ENCODE data around the gene INAFM2. TPM values are rescaled to one million over a fixed set of nuclear protein-coding genes. Genes with fewer than 3 reads are reported as not detected.

Gene INAFM2
- polyA plus RNA-seq (2011; rRNA removed) (7.3 and 12.8 TPM in 2 replicates), polyA minus RNA-seq (2011; rRNA and poly(A)+ RNA removed) (3.8 and 6.3 TPM in 2 replicates)

DNA sequence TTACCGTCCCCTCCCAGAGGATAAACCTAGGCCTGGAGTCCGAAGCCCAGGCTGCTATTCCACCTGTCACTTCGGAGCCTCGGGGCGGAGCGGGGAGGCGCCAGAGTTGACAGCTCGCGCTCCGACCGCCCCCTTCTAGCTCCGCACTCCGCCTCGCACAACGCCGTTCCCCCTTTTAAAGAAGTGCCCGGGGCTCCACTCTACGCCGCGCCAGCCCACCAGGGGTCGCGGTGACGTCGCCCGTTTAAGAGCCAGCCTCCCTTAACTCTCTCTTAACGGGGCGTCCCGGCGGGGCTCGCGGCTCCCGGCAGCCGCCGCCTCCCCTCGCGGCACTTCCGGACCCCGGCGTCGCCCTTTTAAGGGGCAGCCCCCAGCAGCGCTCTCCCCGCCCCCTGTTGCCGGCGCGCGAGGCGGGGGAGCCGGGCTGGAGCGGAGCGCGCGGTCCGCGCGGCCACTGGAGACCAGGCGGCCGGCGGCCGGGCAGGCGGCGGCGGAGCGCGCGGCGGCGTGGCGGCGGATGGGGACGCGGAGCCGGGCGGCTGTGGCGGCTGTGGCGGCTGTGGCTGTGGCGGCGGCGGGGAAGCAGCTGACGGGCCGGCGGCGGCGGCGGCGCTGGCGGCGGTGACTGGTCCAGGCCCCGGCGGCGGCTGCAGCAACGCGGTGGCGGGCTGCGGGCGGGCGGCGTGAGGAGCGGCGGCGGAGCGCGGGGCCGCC, at the start of gene INAFM2:
INAFM2 (plus strand) TSS at position 454 of the 714 bp plus-strand sequence. CDS start 364 bp downstream, outside the sequence.
- peak; percentile 62 for DNase-seq (ENCODE audit: low read depth)
- ChIA-PET CTCF (interaction anchor here (0.7 to 8.1 kb wide), 13 partner anchors 8 to 185 kb away, joined by 3 to 124 read pairs (median 5); partner anchors contain the start of genes BAHD1, CCDC9B and IVD), POLR2A (interaction anchor here (1.0 to 1.4 kb wide), 2 partner anchors 14 to 17 kb away, joined by 3 read pairs; partner anchors contain the start of gene CCDC9B)
- no peaks in the 10 kb centered on the region; the same call in 1 of the 2 replicates for H3K27me3 ChIP-seq (ENCODE audit: control insufficient read depth, insufficient read depth, low read length)
- no peaks in the 10 kb centered on the region; the same call in 1 of the 2 replicates for H3K36me3 ChIP-seq (ENCODE audit: control insufficient read depth, insufficient read depth, low read length)
- TF ChIP-seq, protein P1, sequence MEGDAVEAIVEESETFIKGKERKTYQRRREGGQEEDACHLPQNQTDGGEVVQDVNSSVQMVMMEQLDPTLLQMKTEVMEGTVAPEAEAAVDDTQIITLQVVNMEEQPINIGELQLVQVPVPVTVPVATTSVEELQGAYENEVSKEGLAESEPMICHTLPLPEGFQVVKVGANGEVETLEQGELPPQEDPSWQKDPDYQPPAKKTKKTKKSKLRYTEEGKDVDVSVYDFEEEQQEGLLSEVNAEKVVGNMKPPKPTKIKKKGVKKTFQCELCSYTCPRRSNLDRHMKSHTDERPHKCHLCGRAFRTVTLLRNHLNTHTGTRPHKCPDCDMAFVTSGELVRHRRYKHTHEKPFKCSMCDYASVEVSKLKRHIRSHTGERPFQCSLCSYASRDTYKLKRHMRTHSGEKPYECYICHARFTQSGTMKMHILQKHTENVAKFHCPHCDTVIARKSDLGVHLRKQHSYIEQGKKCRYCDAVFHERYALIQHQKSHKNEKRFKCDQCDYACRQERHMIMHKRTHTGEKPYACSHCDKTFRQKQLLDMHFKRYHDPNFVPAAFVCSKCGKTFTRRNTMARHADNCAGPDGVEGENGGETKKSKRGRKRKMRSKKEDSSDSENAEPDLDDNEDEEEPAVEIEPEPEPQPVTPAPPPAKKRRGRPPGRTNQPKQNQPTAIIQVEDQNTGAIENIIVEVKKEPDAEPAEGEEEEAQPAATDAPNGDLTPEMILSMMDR (IDR thresholded peaks at IDR 0.05; ENCODE audit: insufficient read depth, low read depth, low read length), result peak; percentile 64
- peak within 1 kb of the TSS; percentile 72 for H3K4me3 ChIP-seq (ENCODE audit: low read depth, low read length)

GRCh38 chr15:40274350-40275274, 48.9 kb upstream of the INAFM2 start:
- H3K27me3 ChIP-seq (ENCODE audit: control insufficient read depth, insufficient read depth, low read length), result peaks cover 6% of the 10 kb centered on the region; the same call in 1 of the 2 replicates
- H3K36me3 ChIP-seq (ENCODE audit: control insufficient read depth, insufficient read depth, low read length), result no peaks in the 10 kb centered on the region
- no peak for DNase-seq (ENCODE audit: low read depth)
- TF ChIP-seq, protein P1 (IDR thresholded peaks at IDR 0.05; ENCODE audit: insufficient read depth, low read depth, low read length), result peak; percentile 100
- ChIA-PET POLR2A (no interaction called here), CTCF (interaction anchor here (0.6 to 14.9 kb wide), 62 partner anchors 9 to 486 kb away, joined by 3 to 494 read pairs (median 5); partner anchors contain the start of genes ANKRD63, BMF, CCDC9B and IVD)
- H3K4me3 ChIP-seq (ENCODE audit: low read depth, low read length), result no peak overlapping the region

DNA sequence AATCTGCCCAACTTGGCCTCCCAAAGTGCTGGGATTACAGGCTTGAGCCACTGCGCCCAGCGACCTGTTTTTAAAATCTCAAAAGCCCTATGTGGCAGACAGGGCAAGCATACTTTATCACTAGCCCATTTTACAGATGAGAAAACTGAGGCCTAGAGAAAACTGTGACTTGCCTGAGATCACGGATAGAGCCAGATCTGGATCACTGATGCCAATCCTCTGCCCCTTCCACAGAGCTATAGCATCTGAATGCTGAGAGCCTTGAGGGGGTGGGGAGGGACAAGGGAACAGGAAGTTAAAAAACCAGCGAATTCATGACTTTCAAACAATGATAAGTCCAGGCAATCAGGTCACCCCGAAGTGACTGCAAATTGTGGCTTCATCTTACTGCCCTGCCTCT, 48.0 kb upstream of the INAFM2 start:
- no peaks in the 10 kb centered on the region for H3K36me3 ChIP-seq (ENCODE audit: control insufficient read depth, insufficient read depth, low read length)
- H3K27me3 ChIP-seq (ENCODE audit: control insufficient read depth, insufficient read depth, low read length), result peaks cover 3% of the 10 kb centered on the region
- ChIA-PET CTCF (interaction anchor here (0.8 to 14.9 kb wide), 17 partner anchors 8 to 238 kb away, joined by 3 to 494 read pairs (median 9); partner anchors contain the start of genes ANKRD63, CCDC9B, PAK6 and PLCB2), POLR2A (no interaction called here)
- TF ChIP-seq, protein P1 (IDR thresholded peaks at IDR 0.05; ENCODE audit: insufficient read depth, low read depth, low read length), result no peak
- no peak for DNase-seq (ENCODE audit: low read depth)
- H3K4me3 ChIP-seq (ENCODE audit: low read depth, low read length), result no peak overlapping the region

DNA sequence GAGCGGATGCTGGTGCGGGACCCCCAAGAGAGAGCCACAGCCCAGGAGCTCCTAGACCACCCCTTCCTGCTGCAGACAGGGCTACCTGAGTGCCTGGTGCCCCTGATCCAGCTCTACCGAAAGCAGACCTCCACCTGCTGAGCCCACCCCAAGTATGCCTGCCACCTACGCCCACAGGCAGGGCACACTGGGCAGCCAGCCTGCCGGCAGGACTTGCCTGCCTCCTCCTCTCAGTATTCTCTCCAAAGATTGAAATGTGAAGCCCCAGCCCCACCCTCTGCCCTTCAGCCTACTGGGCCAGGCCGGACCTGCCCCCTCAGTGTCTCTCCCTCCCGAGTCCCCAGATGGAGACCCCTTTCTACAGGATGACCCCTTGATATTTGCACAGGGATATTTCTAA, 47.5 kb upstream of the INAFM2 start:
- ChIA-PET POLR2A (no interaction called here), CTCF (interaction anchor here (0.9 to 14.9 kb wide), 12 partner anchors 12 to 238 kb away, joined by 3 to 494 read pairs (median 28); partner anchors contain the start of genes CCDC9B, PAK6 and PLCB2)
- Histone ChIP-seq H3K36me3 (ENCODE audit: control insufficient read depth, insufficient read depth, low read length) (no peaks in the 10 kb centered on the region), H3K27me3 (ENCODE audit: control insufficient read depth, insufficient read depth, low read length) (peaks cover 6% of the 10 kb centered on the region), H3K4me3 (ENCODE audit: low read depth, low read length) (no peak overlapping the region)
- DNase-seq (ENCODE audit: low read depth), result no peak
- TF ChIP-seq, protein P1 (IDR thresholded peaks at IDR 0.05; ENCODE audit: insufficient read depth, low read depth, low read length), result no peak
